Measurements from ENCODE around the gene TCP1.

DNA sequence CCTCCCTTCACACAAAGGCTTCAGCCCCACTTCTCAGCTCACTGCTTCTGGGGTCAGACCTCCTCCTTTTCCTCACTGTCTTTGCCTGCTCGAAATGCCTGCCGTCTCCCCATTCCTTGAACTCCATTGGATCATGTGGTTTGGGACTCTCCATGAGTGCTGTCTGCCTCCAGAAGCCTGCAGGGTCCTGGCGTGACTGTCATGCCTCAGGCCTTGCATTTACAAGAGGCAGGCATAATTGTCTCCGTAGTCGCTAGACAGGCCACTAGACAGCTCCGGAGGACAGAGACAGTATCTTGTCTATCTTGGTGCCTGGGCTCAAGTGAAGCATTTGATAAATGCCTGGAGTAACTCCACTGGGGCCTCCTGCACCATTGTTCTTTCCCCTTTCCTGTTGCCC is 26.0 kb upstream of the TCP1 start:
- TF ChIP-seq, protein P1, sequence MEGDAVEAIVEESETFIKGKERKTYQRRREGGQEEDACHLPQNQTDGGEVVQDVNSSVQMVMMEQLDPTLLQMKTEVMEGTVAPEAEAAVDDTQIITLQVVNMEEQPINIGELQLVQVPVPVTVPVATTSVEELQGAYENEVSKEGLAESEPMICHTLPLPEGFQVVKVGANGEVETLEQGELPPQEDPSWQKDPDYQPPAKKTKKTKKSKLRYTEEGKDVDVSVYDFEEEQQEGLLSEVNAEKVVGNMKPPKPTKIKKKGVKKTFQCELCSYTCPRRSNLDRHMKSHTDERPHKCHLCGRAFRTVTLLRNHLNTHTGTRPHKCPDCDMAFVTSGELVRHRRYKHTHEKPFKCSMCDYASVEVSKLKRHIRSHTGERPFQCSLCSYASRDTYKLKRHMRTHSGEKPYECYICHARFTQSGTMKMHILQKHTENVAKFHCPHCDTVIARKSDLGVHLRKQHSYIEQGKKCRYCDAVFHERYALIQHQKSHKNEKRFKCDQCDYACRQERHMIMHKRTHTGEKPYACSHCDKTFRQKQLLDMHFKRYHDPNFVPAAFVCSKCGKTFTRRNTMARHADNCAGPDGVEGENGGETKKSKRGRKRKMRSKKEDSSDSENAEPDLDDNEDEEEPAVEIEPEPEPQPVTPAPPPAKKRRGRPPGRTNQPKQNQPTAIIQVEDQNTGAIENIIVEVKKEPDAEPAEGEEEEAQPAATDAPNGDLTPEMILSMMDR (IDR thresholded peaks at IDR 0.05) = no peak
- TF ChIP-seq POLR2A (IDR thresholded peaks at IDR 0.05) = no peak
